Activated CD4-positive, alpha-beta T cell treated with anti-CD3 and anti-CD28 coated beads, Interleukin-2, amount 50 U/mL, for 48 hours (primary cell): Measurements from ENCODE around the gene TULP4.
A peak's percentile ranks its signal among the peaks of the same experiment; 100 is the strongest.
"Not testable (repeated sequence)": the region's sequence is repeated elsewhere in the genome, so short reads cannot be mapped to it uniquely, and the experiment has no call there.

Source experiments
- DNase-seq, 2 experiments: peaks; one replicate each; pipeline ENCODE4 v3.0.0-alpha.2; 2020

TULP4 gene

DNA sequence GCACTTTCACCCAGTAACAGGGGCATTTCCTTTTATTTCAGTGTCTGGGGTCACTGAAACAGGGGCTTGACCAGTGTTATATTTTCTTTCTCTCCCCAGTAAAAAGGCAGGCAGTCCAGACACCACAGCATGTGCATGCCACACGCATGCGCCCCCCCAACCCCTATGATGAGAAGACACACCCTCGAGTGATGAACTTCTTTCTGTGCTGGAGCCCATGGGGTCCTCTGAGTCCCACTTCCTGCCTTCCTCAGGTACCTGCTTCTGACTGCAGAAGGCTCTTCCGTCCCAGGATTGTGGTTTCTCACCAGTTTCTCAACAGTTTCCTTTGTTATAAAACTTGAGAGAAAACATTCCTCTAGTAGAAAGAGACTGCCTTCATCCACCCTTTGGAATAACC, 201.9 kb downstream of the TULP4 start:
- DNase-seq = no peak

DNA sequence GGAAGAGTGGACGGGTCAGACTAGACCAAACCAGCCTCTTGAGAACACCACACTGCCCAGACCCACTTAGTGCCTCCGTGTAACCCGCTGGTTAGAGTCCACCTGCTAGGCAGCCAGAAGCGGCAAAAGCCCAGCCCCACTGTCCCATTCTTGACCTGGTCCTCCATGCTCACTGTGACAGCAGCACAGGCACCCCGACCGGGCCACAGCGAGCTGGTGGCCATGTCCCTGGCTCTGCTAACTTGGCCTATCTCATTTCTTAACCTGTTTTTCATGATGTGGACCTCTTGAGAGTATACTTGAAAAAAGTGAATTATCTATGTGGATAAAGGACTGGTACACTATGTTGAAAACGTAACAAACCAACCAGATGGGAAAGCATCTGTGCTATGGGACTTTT, 202.7 kb downstream of the TULP4 start:
- DNase-seq = no peak

DNA sequence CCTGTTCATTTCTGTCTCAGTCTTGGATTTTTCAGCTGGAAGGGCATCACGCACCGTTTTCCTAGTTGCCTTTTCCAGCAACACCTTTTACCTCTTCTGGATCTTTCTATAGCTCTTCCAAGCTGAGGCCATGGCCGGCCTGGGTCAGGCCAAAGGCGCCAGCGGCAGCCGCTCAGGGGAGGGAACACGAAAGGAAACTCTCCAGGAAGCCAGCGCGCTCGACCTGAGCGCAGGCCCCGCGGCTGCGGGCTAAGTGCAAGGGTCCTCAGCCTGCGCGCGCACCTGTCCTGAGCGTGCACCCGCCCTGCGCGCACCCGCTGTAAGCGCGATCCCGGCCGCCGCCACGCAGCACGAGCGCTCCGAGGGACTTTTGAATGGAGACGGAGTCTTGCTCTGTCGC, 203.8 kb downstream of the TULP4 start:
- no peak for DNase-seq

DNA sequence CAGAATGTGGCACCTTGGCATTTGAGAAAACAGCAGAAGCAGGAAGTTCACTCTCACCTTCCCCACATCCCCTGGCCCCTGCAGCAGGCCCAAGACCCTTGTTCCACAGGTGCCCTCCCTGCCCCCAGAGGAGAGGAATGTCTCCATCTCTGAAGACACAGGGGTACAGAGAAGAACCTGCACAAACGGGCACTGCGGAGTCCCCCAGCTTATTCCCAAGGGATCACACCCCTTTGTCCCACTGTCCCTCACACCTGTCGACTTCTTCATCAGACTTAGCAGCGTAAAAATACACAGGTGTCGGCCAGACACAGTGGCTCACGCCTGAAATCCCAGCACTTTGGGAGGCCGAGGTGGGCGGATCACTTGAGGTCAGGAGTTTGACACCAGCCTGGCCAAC, 204.8 kb downstream of the TULP4 start:
- no peak for DNase-seq

DNA sequence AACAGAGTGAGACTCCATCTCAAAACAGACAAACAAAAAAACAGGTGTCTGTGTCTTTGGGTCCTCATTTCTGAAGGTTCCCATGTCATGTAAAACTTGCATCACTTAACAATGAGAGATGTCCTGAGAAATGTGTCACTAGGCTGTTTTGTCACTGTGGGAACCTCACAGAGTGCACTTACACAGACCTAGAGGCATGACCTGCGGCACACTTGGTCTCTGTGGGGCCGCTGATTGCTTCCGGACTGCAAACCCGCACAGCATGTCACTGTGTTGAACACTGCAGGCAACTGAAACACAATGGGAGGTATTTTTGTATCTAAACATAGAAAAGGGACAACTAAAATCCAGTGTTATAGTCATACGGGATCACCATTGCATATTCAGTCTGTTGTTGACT, 205.3 kb downstream of the TULP4 start:
- DNase-seq = no peak

DNA sequence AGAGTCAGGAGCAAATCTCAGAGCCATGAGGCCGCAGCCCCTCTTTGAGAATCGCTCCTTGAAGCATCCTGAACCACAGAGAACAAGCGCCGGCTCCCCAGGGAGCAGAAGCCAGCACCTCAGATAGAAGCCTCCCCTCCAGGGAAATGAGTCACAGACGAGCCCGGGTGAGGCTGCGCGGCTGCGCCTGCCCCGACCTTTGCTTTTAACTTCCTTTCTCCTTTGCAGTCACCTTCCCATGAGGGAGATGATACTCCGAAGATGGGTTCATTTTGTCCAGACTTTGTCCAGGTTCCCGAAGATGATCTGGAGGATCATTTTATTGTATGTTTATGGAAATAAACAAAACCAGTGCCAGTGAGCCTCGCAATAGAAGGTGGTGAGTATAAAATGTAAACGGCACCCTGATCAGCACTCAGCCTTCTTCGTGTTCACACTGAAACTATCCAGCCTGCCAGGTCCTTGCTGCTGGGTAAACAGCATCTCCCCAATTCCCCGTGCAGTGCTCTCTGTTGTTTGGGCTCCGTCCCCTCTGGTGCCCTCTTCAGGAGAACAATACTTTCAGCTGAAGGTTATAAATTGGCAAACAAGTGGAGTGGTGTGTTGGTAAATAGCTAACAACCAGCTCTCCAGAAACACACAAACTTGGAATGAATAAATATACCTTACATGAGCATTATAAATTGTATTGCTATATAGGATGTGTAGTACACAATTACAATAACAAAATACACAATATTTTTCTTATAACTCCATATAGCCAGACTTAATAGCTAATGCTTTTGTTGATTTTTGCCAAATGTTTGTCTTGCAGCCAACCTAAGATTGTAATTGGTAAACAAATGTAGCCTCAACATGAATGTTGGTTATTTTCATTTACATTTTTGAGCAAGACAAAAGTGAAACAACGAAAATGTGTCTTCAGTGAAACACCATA, 206.2 kb downstream of the TULP4 start:
- DNase-seq = peak; percentile 62 to 71

DNA sequence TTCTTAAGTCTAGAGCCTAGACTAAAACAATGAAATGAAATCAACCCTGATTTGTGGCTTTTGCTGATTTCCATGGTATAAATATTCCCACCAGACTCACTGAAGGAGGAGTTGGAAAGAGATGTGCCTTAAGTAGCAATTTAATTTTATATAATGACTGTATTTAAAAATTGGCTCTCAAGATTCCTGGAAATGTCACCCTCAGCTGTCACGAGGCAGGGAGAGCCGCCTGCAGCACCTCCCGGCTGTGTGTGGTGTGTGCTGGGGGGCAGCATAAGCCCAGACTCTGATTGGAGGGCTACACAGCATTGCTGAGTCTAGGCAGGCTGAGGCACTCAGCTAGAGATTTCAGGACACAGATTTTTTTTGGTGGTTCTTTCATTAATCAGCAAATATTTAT, 207.0 kb downstream of the TULP4 start:
- DNase-seq = no peak

DNA sequence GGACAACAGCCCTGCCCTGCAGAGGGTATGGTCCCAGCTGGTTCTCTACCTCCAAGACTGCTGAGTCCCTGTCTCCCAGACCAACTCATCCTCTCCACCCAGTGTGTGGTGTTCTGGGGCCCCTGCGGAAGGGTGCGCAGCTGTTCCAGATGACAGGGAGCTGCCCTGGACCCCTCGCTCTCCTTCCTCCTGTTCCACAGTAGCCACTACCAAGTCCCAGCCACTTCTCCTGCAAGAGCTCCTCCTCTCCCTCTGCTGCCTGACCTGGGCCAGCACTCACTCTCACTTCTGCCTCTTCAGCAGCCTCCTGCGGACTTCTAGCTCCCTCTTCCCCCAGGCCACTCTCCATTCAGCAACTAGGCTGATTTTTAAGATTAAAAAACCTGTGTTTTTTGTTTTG, 207.5 kb downstream of the TULP4 start:
- DNase-seq = no peak

DNA sequence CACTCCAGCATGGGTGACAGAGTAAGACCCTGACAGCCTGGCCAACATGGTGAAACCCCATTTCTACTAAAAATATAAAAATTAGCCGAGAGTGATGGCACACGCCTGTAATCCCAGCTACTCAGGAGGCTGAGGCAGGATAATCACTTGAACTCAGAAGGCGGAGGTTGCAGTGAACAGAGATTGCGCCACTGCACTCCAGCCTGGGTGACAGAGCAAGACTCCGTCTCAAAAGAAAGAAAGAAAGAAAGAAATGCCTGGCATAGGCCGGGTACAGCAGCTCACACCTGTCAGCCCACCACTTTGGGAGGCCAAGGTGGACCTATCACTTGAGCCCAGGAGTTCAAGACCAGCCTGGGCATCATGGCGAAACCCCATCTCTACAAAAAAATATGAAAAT, 208.7 kb downstream of the TULP4 start:
- DNase-seq = not testable (repeated sequence)

DNA sequence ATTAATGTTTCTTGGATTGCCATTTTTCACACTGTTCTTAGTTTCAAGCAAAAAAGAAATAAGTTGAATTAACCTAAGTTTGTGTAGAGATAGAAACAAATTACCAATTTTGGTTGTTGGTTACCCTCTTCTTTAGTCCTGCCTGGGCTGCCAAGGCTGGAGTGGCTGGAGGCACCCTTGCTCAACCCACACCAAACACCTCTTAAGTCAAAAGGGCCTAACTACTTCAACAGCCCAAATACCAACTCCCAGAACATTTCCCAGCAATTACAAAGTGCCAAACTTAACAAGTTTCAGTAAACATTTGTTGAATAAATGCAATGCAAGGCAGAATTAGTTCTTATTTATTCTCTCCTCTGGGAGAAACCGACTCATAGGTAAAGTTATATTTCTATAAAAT, 209.5 kb downstream of the TULP4 start:
- DNase-seq = no peak

DNA sequence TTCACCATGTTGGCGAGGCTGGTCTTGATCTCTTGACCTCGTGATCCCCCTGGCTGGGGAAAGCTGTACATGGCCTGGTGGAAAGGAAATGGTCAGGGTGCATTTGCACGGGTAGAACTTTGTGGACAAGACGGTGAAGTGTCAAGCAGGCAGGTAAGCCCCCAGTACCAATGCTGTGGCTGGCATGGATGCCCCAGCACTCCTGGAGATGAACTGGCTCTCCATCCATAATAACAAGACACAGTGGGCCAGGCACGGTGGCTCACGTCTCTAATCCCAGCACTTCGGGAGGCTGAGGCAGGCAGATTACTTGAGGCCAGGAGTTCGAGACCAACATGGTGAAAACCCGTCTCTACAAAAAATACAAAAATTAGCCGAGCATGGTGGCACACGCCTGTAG, 210.4 kb downstream of the TULP4 start:
- no peak for DNase-seq

DNA sequence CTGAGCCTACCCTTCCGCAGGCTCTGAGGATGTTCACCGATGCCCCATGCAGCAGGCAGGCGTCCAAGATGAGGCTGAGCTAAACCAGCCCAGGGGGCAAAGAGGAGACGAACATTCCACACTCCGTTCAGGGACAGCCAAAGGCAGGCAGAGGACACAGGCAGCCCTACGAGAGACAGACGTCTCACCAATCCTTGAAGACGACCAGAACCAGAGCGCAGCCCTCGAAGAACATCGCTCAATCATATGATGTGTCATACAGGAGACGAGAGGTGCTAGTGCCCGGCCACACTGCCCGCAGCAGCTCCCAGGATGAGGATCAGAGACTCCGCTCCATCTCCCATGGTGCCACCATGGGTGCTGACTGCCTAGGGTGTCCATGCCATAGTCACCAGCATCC, 212.0 kb downstream of the TULP4 start:
- no peak for DNase-seq

DNA sequence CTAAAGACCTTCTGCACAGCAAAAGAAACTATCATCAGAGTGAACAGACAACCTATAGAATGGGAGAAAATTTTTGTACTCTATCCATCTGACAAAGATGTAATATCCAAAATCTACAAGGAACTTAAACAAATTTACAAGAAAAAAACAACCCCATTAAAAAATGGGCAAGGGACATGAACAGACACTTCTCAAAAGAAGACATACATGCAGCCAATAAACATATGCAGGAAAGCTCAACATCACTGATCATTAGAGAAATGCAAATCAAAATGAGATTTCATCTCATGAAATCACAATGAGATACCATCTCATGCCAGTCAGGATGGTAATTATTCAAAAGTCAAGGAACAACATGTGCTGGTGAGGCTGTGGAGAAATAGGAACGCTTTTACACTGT, 215.6 kb downstream of the TULP4 start:
- not testable (repeated sequence) for DNase-seq

DNA sequence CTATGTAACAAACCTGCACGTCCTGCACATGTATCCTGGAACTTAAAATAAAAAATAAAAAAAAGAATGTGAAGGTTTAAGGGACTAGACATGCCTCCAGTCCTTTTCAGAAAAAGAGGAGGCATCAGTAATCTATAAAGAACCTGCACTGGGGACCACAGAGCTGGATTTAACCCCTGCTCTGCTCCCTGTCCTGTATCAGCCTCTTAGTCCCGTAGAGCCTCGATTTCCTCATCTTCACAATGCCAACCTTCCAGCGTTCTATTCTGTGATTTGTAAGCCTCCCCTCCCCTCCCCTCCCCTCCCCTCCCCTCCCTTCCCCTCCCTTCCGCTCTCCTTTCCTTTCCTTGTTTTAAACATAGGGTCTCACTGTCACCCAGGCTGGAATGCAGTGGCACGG, 216.6 kb downstream of the TULP4 start:
- DNase-seq = no peak

DNA sequence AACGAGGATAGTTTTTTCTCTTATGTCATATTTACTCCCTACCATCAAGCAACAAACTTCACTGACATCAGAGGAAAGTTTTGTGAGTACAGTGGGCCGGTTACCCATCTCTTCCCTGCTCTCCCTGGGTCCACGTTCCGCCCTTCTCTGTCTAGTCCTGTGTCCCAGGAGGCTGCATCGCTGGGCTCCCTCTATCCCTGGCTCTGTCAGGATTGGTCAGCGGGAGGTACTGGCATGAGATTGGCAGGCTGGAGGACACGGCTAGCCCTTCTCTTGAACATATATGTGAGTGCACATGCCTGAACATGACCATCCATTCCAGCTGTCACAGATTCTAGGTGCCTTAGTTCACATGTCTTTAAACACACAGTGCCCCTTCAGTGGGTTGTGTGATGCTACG, 217.4 kb downstream of the TULP4 start:
- DNase-seq = no peak

DNA sequence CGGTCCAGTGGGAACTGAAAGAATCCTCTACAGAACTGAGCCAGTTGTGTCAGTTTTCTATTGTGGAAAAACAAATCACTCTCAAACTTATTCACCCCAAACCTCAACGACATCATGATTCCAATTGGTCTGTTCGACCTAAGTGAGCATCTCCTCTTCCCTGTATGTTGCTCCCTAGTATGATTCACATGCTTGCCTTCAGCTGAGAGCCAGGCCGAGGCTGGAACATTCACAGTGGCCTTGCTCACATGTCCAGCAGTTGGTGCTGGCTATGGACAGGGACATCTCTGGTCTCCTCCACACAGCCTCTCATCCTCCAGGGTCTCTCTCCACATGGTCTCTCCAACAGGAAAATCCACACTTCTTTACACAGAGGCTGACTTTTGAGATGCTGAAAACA, 219.3 kb downstream of the TULP4 start:
- DNase-seq = no peak

DNA sequence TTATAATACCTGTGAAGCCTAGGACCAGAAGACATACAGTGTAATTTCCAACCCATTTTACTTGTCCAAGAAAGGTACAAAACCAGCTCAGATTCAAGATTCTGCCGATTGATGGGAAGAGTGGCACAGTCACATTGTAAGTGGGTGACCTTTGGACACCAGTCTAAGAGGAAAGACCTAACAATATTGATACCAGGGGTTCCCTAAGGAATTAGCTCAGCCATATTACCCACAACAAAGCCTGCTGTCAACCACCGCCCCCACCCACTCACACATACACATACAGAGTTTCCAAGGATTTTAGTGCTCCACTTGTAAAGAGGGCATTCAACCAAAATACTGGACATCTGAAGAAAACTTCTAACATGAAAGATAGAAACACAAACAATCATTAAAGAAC, 219.7 kb downstream of the TULP4 start:
- DNase-seq = no peak

DNA sequence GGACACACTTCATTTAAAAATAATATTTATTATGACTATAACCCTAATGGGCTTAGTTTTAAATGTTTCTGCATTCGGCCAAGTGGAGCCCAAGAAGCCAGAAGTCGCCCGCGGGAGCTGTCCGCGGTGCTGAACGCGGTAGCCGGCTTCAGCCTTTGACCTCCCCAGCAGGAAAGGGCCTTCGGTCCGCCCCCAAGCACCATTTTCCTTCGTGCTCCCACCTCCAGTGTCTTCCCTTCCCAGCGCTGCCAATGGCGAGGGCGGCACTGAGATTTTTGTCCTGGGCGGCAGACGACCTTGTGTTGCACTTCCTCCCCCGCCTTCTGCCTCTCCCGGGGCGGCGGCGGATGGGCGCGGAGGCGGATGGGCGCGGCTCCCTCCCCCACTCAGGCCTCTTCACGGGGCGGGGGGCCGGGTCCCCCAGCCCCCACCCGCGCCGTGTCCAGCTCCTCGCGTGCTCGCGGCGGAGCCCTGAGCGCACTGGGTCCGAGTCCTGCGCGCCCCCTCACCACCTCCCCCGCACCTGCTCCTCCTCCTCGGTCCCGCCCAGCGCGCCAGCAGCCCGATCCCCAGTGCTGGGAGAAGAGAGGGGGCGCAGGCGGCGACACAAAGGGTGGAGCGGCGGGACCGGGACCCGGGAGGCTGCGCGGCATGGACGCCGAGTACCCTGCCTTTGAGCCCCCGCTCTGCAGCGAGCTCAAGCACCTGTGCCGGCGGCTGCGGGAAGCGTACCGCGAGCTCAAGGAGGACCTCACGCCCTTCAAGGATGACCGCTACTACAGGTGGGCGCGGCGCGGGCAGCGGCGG, 224.0 kb downstream of the TULP4 start:
- peak; percentile 75 to 78 for DNase-seq

DNA sequence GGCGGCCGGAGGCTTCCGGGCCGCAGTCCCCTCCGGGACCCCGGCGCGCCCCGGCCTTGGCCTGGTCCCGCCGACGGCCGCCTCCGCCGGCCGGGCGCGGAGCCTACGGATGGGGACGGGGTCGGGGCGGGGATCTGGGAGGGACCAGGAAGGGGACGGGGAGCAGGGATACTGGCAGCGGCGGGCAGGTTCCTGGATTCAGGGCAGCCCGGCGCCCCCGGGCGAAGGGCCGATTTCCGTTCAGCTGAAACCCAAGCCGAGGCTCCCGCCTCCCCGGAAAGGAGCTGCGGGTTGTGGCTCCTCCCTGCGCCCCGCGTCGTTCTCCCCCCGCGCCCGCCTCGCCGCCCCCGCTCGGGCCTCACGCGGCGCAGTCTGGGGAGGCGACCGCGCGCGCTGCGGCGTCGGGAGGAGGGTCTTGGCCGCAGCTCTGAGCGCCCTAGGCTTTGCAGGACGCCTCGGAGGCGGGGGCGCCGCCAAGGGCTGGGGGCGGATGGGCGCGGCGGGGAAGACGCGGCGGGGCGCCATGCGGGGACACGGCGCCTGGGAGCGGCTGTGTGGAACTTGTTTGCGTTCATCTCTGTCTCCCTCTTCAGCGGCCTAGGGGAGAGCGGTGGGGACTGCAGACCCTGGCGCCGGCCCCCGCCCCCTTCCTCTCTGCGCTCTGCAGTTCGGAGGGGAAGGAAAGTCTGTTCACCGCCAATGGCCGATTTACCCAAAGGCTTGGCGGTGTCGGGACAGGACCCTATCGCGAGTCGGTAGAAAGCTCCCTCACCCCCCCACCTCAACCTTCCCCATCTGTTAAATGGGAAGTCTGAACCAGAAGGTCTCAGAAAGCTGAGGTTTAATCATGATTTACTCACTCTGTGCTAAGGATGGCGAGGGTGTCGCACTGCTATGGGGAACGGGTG, 224.9 kb downstream of the TULP4 start:
- DNase-seq = peak in 1 of 2 experiments; percentile 30

DNA sequence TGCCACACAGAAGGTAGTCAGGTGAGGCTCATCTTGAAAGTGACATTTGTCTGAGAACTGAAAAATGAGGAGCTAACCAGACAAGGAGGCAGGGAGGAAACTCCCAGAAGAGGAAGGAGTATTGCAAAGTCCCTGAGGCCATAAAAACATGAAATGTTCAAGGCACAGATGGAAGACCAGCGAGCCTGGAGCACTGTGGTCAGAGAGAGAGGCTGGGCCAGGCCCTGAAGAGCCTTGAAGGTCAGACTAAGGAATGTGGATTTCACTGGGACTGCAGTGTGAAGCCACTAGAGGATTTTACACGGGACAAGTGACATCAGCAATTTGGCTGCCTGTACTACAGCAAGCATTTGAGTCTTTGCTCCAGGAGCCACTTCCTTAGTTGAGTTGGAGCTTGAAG, 226.5 kb downstream of the TULP4 start:
- no peak for DNase-seq

DNA sequence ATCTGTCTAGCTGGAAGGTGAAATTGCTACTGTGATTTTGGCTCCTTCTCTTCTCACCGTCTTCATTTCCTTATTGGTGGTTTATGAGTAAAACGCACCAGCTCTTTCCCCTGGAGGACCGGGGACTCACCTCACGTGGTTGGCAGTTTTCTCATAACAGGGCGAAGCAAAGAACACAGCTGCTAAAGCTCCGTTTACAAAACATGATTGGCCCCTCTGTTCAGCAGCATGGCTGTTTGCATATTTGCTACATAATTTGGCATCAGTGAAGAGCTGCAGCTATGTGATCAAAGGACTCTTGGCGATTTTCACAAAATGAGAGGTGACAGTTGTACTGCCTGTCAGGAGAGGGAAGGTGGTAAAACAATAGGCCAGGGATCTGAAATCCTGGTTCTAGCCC, 227.1 kb downstream of the TULP4 start:
- DNase-seq = no peak

DNA sequence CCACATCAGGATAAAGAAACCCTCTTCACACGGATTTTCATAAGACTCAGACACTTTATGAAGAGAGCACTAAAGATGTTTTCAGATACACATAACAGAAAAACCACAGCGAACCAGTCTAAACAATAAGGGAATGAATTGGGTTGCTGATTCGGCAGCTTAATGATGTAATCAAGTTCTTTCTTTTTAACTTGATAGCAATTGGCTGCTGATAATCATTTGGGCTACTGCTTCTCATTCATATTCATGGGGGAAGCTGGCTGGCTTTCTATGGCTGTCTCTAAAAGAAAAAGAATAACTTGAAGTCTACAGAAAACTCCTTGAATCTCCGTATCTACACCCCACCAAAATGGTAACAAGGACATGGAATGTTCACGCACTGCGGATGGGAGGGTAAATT, 227.6 kb downstream of the TULP4 start:
- DNase-seq = no peak

DNA sequence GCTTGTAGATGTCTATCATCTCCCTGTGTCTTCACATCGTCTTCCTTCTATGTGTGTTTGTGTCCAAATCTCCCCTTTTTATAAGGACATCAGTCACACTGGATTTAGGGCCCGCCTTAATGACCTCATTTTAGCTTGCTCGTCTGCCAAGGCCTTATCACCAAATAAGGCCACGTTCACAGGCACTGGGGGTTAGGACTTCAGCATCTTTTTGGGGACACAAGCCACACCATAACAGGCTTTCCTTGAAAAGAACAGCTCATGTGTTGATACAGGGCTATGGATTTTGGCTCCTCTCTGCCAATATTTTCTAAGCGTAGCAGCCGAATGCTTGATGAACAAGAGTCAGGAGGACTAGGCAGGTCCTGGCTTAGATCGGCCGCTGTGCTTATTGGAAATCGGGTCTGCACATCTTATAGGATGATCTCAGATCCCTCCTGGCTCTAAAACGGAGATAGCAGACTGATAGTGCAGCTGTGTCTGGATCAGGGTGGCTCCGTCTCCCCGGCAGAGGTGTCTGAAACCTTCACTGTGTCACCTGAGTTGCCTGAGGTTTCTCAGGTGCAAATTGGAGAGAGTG, 231.4 kb downstream of the TULP4 start:
- no peak for DNase-seq
